Measurements from ENCODE around the gene MRPL11. TPM values are rescaled to one million over a fixed set of nuclear protein-coding genes. Genes with fewer than 3 reads are reported as not detected.

The MRPL11 gene
- total and polyA plus RNA-seq, 2 donors: 45.3 to 84.3 TPM

DNA sequence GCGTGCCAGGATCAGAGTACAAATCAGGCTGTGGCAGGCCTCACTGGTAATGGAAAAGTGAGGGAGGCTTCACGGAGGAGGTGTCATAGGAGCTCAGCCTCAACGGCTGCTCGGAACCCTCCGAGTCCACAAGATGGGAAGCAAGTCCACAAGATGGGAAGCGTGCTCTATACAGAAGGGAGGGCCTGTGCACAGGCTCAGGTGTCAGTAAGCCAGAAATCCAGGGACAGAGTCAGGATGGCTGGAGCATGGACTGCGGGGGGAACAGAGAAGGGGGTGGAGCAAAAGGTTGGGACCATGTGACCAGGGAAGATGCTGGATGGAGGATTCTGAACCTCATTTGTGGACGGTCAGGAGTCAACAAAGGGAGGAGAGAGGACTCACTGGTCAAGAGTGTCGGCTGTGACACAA, 38.2 kb upstream of the MRPL11 start:
- Histone ChIP-seq H3K27ac (ENCODE audit: low read depth in 1 of 2, low read length in 1 of 2) (no peak overlapping the region), H3K9me3 (ENCODE audit: control insufficient read depth in 2 of 2, insufficient read depth in 1 of 2, low read length in 1 of 2) (no peaks in the 10 kb centered on the region), H3K4me3 (ENCODE audit: low read length in 2 of 2) (no peak overlapping the region), H3K36me3 (ENCODE audit: control insufficient read depth in 2 of 2, insufficient read depth in 2 of 2, low read length in 1 of 2) (peaks cover 0 to 2% of the 10 kb centered on the region in 2 donors), H3K4me1 (ENCODE audit: control insufficient read depth in 2 of 2, insufficient read depth in 2 of 2, low read length in 2 of 2) (peaks cover 10 to 19% of the 10 kb centered on the region in 2 donors), H3K27me3 (ENCODE audit: control insufficient read depth in 2 of 2, insufficient read depth in 1 of 2, low read length in 1 of 2) (no peaks in the 10 kb centered on the region)
- DNase-seq (ENCODE audit: low read depth in 6 of 9, low spot score in 9 of 9): no peak
- WGBS: 93% methylated on average over 9 of the region's 9 CpGs

DNA sequence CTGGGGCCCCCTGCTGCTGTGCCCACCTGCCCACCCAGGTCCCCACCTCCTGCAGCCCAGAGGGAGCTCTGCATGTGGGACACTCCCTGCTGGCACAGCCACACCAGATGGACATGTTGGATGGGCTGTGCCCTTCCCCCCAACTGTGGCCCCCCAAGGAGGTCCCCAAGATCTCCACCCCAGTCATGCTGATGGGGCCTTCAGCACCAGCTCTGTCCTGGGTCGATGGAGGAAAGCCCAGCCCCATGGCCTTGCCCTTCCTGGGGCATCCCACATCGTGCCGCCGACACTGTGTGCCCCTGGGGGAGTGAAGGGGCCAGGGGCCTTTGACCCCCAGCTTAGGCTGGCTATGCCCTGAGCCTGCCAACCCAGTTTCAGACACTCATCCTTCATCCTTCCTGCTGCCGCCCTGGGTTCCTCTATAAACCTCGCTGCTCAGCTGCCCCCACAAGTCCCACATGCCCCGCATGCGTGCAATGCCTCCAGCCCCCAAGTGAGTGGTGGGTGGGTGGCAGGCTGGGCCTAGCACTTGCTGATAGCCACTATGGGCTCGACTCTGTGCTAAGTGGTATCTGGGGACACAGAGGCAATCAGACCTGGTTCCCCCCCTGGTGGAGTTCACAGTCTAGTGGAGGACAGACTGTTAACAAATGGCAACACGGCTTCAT, 37.7 kb upstream of the MRPL11 start:
- peaks cover 0 to 2% of the 10 kb centered on the region in 2 donors for H3K36me3 ChIP-seq (ENCODE audit: control insufficient read depth in 2 of 2, insufficient read depth in 2 of 2, low read length in 1 of 2)
- WGBS: 95% methylated on average over 10 of the region's 10 CpGs
- no peak for DNase-seq (ENCODE audit: low read depth in 6 of 9, low spot score in 9 of 9)
- H3K9me3 ChIP-seq (ENCODE audit: control insufficient read depth in 2 of 2, insufficient read depth in 1 of 2, low read length in 1 of 2): no peaks in the 10 kb centered on the region
- H3K27ac ChIP-seq (ENCODE audit: low read depth in 1 of 2, low read length in 1 of 2): no peak overlapping the region
- peaks cover 10 to 19% of the 10 kb centered on the region in 2 donors for H3K4me1 ChIP-seq (ENCODE audit: control insufficient read depth in 2 of 2, insufficient read depth in 2 of 2, low read length in 2 of 2)
- no peak overlapping the region for H3K4me3 ChIP-seq (ENCODE audit: low read length in 2 of 2)
- H3K27me3 ChIP-seq (ENCODE audit: control insufficient read depth in 2 of 2, insufficient read depth in 1 of 2, low read length in 1 of 2): no peaks in the 10 kb centered on the region

DNA sequence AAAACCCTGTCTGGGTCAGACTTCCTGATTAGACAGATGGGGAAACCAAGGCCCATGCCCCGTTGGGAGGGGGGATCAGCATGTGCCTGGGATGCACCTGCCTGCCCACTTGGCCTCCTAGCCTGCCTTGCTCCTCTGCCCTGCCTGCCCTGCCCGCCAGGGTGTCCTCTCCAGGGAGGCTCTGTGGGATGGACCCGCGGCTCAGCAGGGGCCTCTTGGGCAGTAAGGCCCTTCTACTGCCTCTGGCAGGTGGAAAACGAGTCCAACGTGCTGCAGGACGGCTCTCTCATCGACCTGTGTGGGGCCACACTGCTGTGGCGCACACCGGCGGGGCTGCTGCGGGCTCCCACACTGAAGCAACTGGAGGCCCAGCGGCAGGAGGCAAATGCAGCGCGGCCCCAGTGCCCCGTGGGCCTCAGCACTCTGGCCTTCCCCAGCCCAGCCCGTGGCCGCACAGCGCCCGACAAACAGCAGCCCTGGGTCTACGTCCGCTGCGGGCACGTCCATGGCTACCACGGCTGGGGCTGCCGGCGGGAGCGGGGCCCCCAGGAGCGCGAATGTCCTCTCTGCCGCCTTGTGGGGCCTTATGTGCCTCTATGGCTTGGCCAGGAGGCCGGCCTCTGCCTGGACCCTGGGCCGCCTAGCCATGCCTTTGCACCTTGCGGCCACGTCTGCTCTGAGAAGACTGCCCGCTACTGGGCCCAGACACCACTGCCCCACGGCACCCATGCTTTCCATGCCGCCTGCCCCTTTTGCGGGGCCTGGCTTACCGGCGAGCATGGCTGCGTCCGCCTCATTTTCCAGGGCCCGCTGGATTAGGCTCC, 36.9 kb upstream of the MRPL11 start:
- no peak overlapping the region for H3K27ac ChIP-seq (ENCODE audit: low read depth in 1 of 2, low read length in 1 of 2)
- H3K4me1 ChIP-seq (ENCODE audit: control insufficient read depth in 2 of 2, insufficient read depth in 2 of 2, low read length in 2 of 2): peaks cover 7 to 13% of the 10 kb centered on the region in 2 donors
- DNase-seq (ENCODE audit: low read depth in 6 of 9, low spot score in 9 of 9): no peak
- peaks cover 0 to 2% of the 10 kb centered on the region in 2 donors for H3K36me3 ChIP-seq (ENCODE audit: control insufficient read depth in 2 of 2, insufficient read depth in 2 of 2, low read length in 1 of 2)
- H3K9me3 ChIP-seq (ENCODE audit: control insufficient read depth in 2 of 2, insufficient read depth in 1 of 2, low read length in 1 of 2): no peaks in the 10 kb centered on the region
- WGBS: 98% methylated on average over 44 of the region's 44 CpGs
- H3K4me3 ChIP-seq (ENCODE audit: low read length in 2 of 2): no peak overlapping the region
- H3K27me3 ChIP-seq (ENCODE audit: control insufficient read depth in 2 of 2, insufficient read depth in 1 of 2, low read length in 1 of 2): no peaks in the 10 kb centered on the region

DNA sequence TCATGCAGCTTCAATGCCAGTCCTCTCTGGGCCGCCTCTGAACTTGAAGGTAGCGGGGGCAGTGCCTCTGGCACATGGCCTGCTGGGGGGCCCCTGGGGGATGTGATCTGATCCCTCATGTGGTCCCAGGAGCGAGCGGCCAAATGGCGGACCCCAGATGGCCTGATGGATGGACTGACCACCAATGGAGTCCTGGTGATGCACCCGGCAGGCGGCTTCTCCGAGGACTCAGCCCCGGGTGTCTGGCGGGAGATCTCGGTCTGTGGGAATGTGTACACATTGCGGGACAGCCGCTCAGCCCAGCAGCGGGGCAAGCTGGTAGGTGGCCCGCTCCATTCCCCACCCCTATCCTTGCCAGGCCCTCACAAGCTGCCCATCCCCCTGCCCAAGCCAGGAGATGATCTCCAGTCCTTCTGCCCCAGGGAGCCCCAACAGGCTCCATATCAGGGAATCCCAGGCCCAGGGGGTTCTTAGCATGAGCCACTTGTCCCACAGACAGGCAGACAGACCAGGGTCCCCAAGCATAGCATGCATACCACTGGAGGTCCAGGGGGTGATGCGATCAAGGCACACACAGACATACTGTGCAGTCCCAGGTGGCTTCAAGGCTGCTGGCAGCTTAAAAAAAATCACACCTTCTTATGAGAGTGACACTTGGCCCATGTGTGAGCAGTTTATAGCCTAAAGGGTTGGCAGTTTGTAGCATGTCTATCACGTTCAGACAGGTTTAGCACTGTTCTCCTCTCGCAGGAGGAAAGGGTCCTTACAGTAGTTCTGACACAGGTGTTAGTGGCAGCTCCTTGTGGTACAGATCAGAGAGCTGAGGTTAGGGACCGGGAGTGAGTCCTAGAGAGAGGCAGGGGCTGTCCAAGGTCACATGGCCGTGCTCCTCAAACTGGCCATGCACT, 35.2 kb upstream of the MRPL11 start:
- Histone ChIP-seq H3K9me3 (ENCODE audit: control insufficient read depth in 2 of 2, insufficient read depth in 1 of 2, low read length in 1 of 2) (no peaks in the 10 kb centered on the region), H3K27ac (ENCODE audit: low read depth in 1 of 2, low read length in 1 of 2) (no peak overlapping the region), H3K27me3 (ENCODE audit: control insufficient read depth in 2 of 2, insufficient read depth in 1 of 2, low read length in 1 of 2) (no peaks in the 10 kb centered on the region), H3K36me3 (ENCODE audit: control insufficient read depth in 2 of 2, insufficient read depth in 2 of 2, low read length in 1 of 2) (peaks cover 0 to 2% of the 10 kb centered on the region in 2 donors), H3K4me3 (ENCODE audit: low read length in 2 of 2) (no peak overlapping the region), H3K4me1 (ENCODE audit: control insufficient read depth in 2 of 2, insufficient read depth in 2 of 2, low read length in 2 of 2) (peaks cover 0 to under 1% of the 10 kb centered on the region in 2 donors)
- no peak for DNase-seq (ENCODE audit: low read depth in 6 of 9, low spot score in 9 of 9)
- 95% methylated on average over 20 of the region's 20 CpGs for WGBS

DNA sequence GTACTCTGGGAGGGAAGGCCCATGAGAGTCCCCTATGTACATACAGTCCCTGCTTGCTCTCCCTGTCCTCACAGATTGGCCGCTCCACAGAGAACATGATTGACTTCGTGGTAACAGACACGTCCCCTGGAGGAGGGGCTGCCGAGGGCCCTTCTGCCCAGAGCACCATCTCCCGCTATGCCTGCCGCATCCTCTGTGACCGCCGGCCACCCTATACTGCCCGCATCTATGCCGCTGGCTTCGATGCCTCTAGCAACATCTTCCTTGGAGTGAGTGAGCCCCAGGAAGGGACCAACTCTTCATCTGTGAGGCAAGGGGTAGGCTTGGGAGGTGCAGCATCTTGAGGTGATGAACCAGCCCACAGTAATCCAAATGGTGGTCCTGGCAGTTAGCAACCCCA, 34.5 kb upstream of the MRPL11 start:
- no peaks in the 10 kb centered on the region for H3K27me3 ChIP-seq (ENCODE audit: control insufficient read depth in 2 of 2, insufficient read depth in 1 of 2, low read length in 1 of 2)
- no peaks in the 10 kb centered on the region for H3K9me3 ChIP-seq (ENCODE audit: control insufficient read depth in 2 of 2, insufficient read depth in 1 of 2, low read length in 1 of 2)
- peaks cover 0 to 2% of the 10 kb centered on the region in 2 donors for H3K36me3 ChIP-seq (ENCODE audit: control insufficient read depth in 2 of 2, insufficient read depth in 2 of 2, low read length in 1 of 2)
- H3K4me3 ChIP-seq (ENCODE audit: low read length in 2 of 2): no peak overlapping the region
- no peak for DNase-seq (ENCODE audit: low read depth in 6 of 9, low spot score in 9 of 9)
- H3K4me1 ChIP-seq (ENCODE audit: control insufficient read depth in 2 of 2, insufficient read depth in 2 of 2, low read length in 2 of 2): peaks cover 0 to under 1% of the 10 kb centered on the region in 2 donors
- no peak overlapping the region for H3K27ac ChIP-seq (ENCODE audit: low read depth in 1 of 2, low read length in 1 of 2)
- WGBS: 98% methylated on average over 11 of the region's 11 CpGs

DNA sequence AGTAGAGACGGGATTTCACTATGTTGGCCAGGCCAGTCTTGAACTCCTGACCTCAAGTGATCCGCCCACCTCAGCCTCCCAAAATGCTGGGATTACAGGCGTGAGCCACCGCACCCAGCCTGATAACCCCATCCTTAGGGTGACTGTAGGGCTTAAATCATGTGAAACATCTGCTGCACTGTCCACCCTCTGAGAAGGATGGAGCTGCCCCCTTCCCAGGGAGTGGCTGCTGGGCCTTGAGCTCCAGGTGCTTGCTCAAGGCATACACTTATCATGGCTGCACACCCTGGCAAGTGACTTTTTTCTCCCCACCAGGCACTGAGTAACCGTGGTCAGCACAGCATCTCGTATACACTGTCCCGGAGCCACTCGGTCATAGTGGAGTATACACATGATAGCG, 33.4 kb upstream of the MRPL11 start:
- Histone ChIP-seq H3K27ac (ENCODE audit: low read depth in 1 of 2, low read length in 1 of 2) (no peak overlapping the region), H3K4me3 (ENCODE audit: low read length in 2 of 2) (no peak overlapping the region), H3K27me3 (ENCODE audit: control insufficient read depth in 2 of 2, insufficient read depth in 1 of 2, low read length in 1 of 2) (peaks cover 0 to 10% of the 10 kb centered on the region in 2 donors), H3K4me1 (ENCODE audit: control insufficient read depth in 2 of 2, insufficient read depth in 2 of 2, low read length in 2 of 2) (peaks cover 6 to 11% of the 10 kb centered on the region in 2 donors), H3K9me3 (ENCODE audit: control insufficient read depth in 2 of 2, insufficient read depth in 1 of 2, low read length in 1 of 2) (no peaks in the 10 kb centered on the region), H3K36me3 (ENCODE audit: control insufficient read depth in 2 of 2, insufficient read depth in 2 of 2, low read length in 1 of 2) (peaks cover 0 to 2% of the 10 kb centered on the region in 2 donors)
- no peak for DNase-seq (ENCODE audit: low read depth in 6 of 9, low spot score in 9 of 9)
- 98% methylated on average over 9 of the region's 9 CpGs for WGBS

DNA sequence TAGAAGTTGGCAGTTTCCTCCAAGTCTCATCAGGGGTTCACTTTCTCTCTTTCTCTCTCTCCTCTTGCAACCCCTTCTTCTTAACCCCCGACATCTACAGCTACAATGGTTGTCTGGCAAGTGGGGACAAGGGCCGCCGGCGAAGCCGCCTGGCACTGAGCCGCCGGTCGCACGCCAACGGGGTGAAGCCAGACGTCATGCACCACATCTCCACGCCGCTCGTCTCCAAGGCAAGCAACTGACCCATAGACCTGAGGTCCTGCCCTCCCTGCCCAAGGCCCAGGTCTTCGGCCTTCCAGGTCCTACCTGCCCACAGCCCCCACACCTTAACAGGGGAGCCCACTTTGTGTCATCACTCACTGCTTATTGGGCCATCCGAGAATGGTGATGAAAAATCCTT, 32.5 kb upstream of the MRPL11 start:
- H3K27ac ChIP-seq (ENCODE audit: low read depth in 1 of 2, low read length in 1 of 2): no peak overlapping the region
- no peaks in the 10 kb centered on the region for H3K9me3 ChIP-seq (ENCODE audit: control insufficient read depth in 2 of 2, insufficient read depth in 1 of 2, low read length in 1 of 2)
- no peak for DNase-seq (ENCODE audit: low read depth in 6 of 9, low spot score in 9 of 9)
- H3K4me3 ChIP-seq (ENCODE audit: low read length in 2 of 2): no peak overlapping the region
- 95% methylated on average over 16 of the region's 16 CpGs for WGBS
- H3K36me3 ChIP-seq (ENCODE audit: control insufficient read depth in 2 of 2, insufficient read depth in 2 of 2, low read length in 1 of 2): peaks cover 0 to 2% of the 10 kb centered on the region in 2 donors
- peaks cover 0 to 10% of the 10 kb centered on the region in 2 donors for H3K27me3 ChIP-seq (ENCODE audit: control insufficient read depth in 2 of 2, insufficient read depth in 1 of 2, low read length in 1 of 2)
- H3K4me1 ChIP-seq (ENCODE audit: control insufficient read depth in 2 of 2, insufficient read depth in 2 of 2, low read length in 2 of 2): peaks cover 6 to 15% of the 10 kb centered on the region in 2 donors

DNA sequence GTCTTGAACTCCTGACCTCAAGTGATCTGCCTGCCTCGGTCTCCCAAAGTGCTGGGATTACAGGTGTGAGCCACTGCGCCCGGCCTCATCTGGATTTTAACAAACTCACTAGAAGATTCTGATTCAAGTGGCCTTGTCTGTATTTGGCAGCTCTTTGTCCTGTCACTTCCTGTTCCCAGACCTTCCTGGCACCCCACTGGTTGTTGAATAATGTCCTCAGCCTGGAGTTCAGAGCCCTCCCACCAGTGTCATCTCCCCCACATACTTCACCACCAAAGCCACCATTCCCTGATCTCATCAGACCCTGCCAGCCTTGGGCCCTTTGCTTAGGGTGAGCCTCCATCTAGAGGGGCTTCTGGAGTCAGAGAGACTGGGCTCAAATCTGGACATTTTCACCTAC, 31.4 kb upstream of the MRPL11 start:
- Histone ChIP-seq H3K4me3 (ENCODE audit: low read length in 2 of 2) (no peak overlapping the region), H3K27ac (ENCODE audit: low read depth in 1 of 2, low read length in 1 of 2) (no peak overlapping the region), H3K36me3 (ENCODE audit: control insufficient read depth in 2 of 2, insufficient read depth in 2 of 2, low read length in 1 of 2) (peaks cover 0 to 2% of the 10 kb centered on the region in 2 donors), H3K4me1 (ENCODE audit: control insufficient read depth in 2 of 2, insufficient read depth in 2 of 2, low read length in 2 of 2) (peaks cover 6 to 27% of the 10 kb centered on the region in 2 donors), H3K9me3 (ENCODE audit: control insufficient read depth in 2 of 2, insufficient read depth in 1 of 2, low read length in 1 of 2) (no peaks in the 10 kb centered on the region), H3K27me3 (ENCODE audit: control insufficient read depth in 2 of 2, insufficient read depth in 1 of 2, low read length in 1 of 2) (peaks cover 0 to 10% of the 10 kb centered on the region in 2 donors)
- WGBS: 97% methylated on average over 3 of the region's 3 CpGs
- DNase-seq (ENCODE audit: low read depth in 6 of 9, low spot score in 9 of 9): no peak
